ENCODE data around the gene NFASC.

The NFASC gene

DNA sequence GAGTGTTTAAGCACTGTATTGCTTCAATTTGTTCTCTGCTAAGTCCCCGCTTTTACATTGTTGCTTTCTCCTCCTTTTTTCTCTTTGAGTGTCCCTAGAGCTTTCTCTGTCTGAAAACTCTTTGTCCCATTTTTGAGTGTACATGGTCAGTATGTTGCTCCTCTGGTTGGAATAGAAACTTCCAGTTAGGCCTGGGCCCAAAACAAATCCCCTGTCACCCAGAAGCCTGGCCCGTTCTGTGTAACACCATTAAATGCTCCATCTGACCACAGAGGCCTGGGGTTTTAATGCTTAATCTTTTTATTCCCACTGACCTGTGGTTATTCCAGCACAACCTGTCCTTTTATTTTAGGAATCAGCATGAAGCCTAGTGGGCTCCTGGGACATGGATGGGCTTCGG is 28.3 kb upstream of the NFASC start:
- H3K4me3 Mint-ChIP-seq, result no peak overlapping the region
- no peaks in the 10 kb centered on the region for H3K4me1 Mint-ChIP-seq (ENCODE audit: low read depth)
- no peak overlapping the region for H3K27ac Mint-ChIP-seq
- H3K9me3 Mint-ChIP-seq (ENCODE audit: low read depth), result no peaks in the 10 kb centered on the region
- peaks cover 7% of the 10 kb centered on the region for H3K27me3 Mint-ChIP-seq
- H3K36me3 Mint-ChIP-seq, result no peaks in the 10 kb centered on the region

DNA sequence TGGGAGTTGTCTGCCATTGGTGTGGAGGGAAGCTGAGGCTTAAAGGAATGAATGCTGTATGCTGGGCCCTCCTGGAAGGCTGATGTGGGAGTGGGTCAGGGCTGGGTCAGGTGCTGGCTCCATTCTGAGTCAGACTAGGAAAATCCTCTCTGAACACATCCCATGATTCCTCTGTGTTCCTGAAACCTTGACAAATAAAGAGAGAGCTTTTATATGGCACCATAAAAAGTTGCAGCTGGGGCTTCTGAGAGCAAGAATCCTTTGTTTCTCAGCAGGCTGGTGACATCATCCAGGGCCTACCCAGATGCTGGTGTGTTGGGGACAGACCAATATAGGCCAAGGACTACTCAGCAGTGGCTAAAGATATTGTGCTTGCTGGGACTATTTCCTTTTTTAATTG is 27.8 kb upstream of the NFASC start:
- H3K9me3 Mint-ChIP-seq (ENCODE audit: low read depth), result no peaks in the 10 kb centered on the region
- H3K4me1 Mint-ChIP-seq (ENCODE audit: low read depth), result no peaks in the 10 kb centered on the region
- H3K4me3 Mint-ChIP-seq, result no peak overlapping the region
- H3K27ac Mint-ChIP-seq, result no peak overlapping the region
- no peaks in the 10 kb centered on the region for H3K36me3 Mint-ChIP-seq
- H3K27me3 Mint-ChIP-seq, result peaks cover 6% of the 10 kb centered on the region

DNA sequence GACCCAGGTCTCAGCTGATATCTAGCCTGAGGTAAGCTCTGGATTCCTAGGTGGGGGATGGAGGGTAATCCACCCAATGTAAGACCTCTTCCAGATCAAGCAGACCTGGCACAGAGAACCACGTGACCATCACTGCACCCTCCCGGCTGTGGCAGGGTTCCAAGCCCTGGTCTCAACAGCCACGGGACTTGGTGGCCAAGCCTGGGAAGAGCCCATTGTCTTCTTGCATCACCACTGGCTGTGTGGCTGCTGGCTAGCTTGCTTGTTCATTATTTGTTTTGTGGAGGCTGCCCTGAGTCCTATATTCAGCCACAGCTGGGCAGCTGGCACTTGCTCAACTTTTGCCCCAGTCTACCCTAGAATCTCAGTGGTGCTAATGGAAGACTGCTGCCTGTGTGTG is 24.1 kb upstream of the NFASC start:
- Mint-ChIP-seq H3K36me3 (no peaks in the 10 kb centered on the region), H3K27ac (no peak overlapping the region), H3K9me3 (ENCODE audit: low read depth) (no peaks in the 10 kb centered on the region), H3K27me3 (no peaks in the 10 kb centered on the region), H3K4me1 (ENCODE audit: low read depth) (no peaks in the 10 kb centered on the region), H3K4me3 (no peak overlapping the region)

GRCh38 chr1:204848579-204848978 is 22.1 kb upstream of the NFASC start:
- Mint-ChIP-seq H3K4me3 (no peak overlapping the region), H3K27me3 (no peaks in the 10 kb centered on the region), H3K36me3 (no peaks in the 10 kb centered on the region), H3K4me1 (ENCODE audit: low read depth) (no peaks in the 10 kb centered on the region), H3K27ac (no peak overlapping the region), H3K9me3 (ENCODE audit: low read depth) (no peaks in the 10 kb centered on the region)

GRCh38 chr1:204852854-204853253 is 17.8 kb upstream of the NFASC start:
- Mint-ChIP-seq H3K27me3 (peaks cover 2% of the 10 kb centered on the region), H3K4me1 (ENCODE audit: low read depth) (no peaks in the 10 kb centered on the region), H3K27ac (no peak overlapping the region), H3K9me3 (ENCODE audit: low read depth) (no peaks in the 10 kb centered on the region), H3K4me3 (no peak overlapping the region), H3K36me3 (no peaks in the 10 kb centered on the region)

DNA sequence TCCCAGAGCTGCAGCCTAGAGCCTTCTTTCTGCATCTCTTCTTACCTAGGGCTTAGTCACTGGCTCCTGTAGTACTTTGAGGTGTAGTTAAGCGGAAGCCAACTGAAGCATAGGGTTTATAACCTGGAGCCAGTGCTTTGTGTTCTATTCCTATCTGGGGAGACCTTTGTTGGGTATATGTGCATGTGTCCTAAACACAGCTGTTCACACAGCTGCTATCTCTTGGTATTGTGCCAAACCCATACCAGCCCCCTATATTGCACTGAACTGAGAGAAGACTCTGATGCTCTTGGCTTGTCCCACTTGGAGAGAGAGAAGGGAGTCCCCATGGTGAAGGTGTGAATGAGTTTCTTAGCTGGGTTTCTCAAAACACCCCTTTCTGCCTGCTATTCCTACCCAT is 17.2 kb upstream of the NFASC start:
- no peak overlapping the region for H3K27ac Mint-ChIP-seq
- H3K27me3 Mint-ChIP-seq, result peaks cover 2% of the 10 kb centered on the region
- H3K9me3 Mint-ChIP-seq (ENCODE audit: low read depth), result no peaks in the 10 kb centered on the region
- no peaks in the 10 kb centered on the region for H3K36me3 Mint-ChIP-seq
- H3K4me3 Mint-ChIP-seq, result no peak overlapping the region
- no peaks in the 10 kb centered on the region for H3K4me1 Mint-ChIP-seq (ENCODE audit: low read depth)

GRCh38 chr1:204854286-204854685 is 16.4 kb upstream of the NFASC start:
- no peaks in the 10 kb centered on the region for H3K9me3 Mint-ChIP-seq (ENCODE audit: low read depth)
- no peak overlapping the region for H3K27ac Mint-ChIP-seq
- H3K27me3 Mint-ChIP-seq, result peaks cover 2% of the 10 kb centered on the region
- no peaks in the 10 kb centered on the region for H3K36me3 Mint-ChIP-seq
- no peaks in the 10 kb centered on the region for H3K4me1 Mint-ChIP-seq (ENCODE audit: low read depth)
- no peak overlapping the region for H3K4me3 Mint-ChIP-seq

GRCh38 chr1:204858363-204858821 is 12.3 kb upstream of the NFASC start:
- Mint-ChIP-seq H3K4me3 (no peak overlapping the region), H3K27ac (no peak overlapping the region), H3K4me1 (ENCODE audit: low read depth) (no peaks in the 10 kb centered on the region), H3K36me3 (no peaks in the 10 kb centered on the region), H3K9me3 (ENCODE audit: low read depth) (no peaks in the 10 kb centered on the region), H3K27me3 (peaks cover 12% of the 10 kb centered on the region)

GRCh38 chr1:204859861-204860267 is 10.8 kb upstream of the NFASC start:
- H3K27me3 Mint-ChIP-seq, result peaks cover 18% of the 10 kb centered on the region
- no peaks in the 10 kb centered on the region for H3K36me3 Mint-ChIP-seq

DNA sequence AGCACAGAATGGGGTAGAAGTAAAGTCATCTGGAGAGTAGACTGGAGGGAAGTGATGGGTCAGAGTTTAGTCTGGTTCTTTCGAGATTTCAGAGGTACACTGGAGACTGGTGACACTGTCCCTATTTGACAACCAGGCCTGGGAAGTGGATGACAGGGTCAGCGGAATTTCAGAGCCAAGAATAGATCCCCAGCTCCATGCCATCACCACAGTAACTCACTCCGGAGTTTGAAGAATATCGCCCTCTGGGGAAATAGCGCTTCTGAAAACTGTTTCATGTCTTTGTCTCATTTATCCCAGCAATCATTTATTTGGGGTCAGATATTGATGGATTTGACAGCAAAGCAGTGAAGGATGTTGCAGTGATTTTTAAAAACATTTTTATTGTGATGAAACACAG is 7.6 kb upstream of the NFASC start:
- Mint-ChIP-seq H3K27ac (no peak overlapping the region), H3K36me3 (no peaks in the 10 kb centered on the region), H3K27me3 (peaks cover 16% of the 10 kb centered on the region), H3K9me3 (ENCODE audit: low read depth) (no peaks in the 10 kb centered on the region), H3K4me3 (no peak overlapping the region), H3K4me1 (ENCODE audit: low read depth) (no peaks in the 10 kb centered on the region)

More at GRCh38 chr1:204859861-204860267, 10.8 kb upstream of the NFASC start:
- no peaks in the 10 kb centered on the region for H3K4me1 Mint-ChIP-seq (ENCODE audit: low read depth)
- H3K4me3 Mint-ChIP-seq, result no peak overlapping the region
- H3K9me3 Mint-ChIP-seq (ENCODE audit: low read depth), result no peaks in the 10 kb centered on the region
- no peak overlapping the region for H3K27ac Mint-ChIP-seq

DNA sequence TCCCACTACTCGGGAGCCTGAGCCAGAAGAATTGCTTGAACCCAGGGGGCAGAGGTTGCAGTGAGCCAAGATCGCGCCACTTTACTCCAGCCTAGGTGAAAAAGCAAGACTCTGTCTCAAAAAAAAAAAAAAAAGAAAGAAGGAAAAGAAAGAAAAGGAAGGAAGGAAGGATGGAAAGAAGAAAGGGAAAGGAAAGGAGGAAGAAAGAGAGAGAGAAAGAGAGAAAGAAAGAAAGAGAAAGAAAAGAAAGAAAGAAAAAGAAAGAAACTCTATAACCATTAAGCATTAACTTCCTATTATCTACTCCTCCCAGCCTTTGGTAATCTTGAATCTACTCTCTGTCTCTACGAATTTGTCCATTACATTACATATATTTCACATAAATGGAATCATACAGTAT is 6.9 kb upstream of the NFASC start:
- H3K4me1 Mint-ChIP-seq (ENCODE audit: low read depth), result no peaks in the 10 kb centered on the region
- H3K9me3 Mint-ChIP-seq (ENCODE audit: low read depth), result no peaks in the 10 kb centered on the region
- H3K36me3 Mint-ChIP-seq, result no peaks in the 10 kb centered on the region
- H3K27ac Mint-ChIP-seq, result no peak overlapping the region
- peaks cover 16% of the 10 kb centered on the region for H3K27me3 Mint-ChIP-seq
- no peak overlapping the region for H3K4me3 Mint-ChIP-seq

GRCh38 chr1:204866051-204866596 is 4.5 kb upstream of the NFASC start:
- no peaks in the 10 kb centered on the region for H3K36me3 Mint-ChIP-seq
- H3K4me1 Mint-ChIP-seq (ENCODE audit: low read depth), result no peaks in the 10 kb centered on the region
- H3K4me3 Mint-ChIP-seq, result no peak overlapping the region
- no peak overlapping the region for H3K27ac Mint-ChIP-seq
- H3K9me3 Mint-ChIP-seq (ENCODE audit: low read depth), result no peaks in the 10 kb centered on the region
- H3K27me3 Mint-ChIP-seq, result peaks cover 15% of the 10 kb centered on the region

GRCh38 chr1:204867203-204867602 is 3.5 kb upstream of the NFASC start:
- H3K27ac Mint-ChIP-seq, result no peak overlapping the region
- H3K27me3 Mint-ChIP-seq, result peaks cover 15% of the 10 kb centered on the region
- H3K9me3 Mint-ChIP-seq (ENCODE audit: low read depth), result no peaks in the 10 kb centered on the region
- H3K36me3 Mint-ChIP-seq, result no peaks in the 10 kb centered on the region
- H3K4me3 Mint-ChIP-seq, result no peak overlapping the region
- no peaks in the 10 kb centered on the region for H3K4me1 Mint-ChIP-seq (ENCODE audit: low read depth)

DNA sequence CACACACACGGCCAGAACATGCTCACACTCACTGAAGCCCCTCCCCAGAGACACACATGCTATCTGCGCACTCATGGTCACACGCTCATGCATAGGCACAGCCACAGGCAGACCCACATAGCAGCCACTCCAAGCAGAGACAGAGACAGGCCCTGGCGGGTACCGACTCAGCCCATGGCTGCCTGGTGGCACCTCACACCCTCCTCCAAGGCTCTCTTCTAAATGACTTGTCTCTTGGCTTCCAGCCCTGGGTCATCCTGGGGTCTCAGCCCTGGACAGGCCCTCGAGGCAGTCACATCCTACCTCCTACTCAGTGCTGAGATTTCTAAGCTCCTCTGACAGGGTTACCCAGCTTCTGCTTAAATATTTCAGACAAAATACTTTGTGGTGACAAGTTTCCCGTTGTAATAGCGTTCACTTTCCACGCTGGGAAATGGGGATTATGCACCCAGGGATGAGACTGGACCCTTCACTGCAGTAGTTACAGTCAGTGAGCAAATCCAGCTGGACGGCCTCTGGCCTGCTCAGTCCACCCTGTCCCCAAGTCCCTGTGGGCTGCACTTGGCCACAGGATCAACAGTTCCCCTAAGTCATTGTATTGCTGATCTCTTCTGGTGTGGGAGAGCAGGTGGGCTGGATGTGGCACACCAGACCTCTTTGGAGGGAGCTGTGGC is 2.9 kb upstream of the NFASC start:
- Mint-ChIP-seq H3K36me3 (no peaks in the 10 kb centered on the region), H3K27me3 (peaks cover 15% of the 10 kb centered on the region), H3K4me3 (no peak overlapping the region), H3K9me3 (ENCODE audit: low read depth) (no peaks in the 10 kb centered on the region), H3K4me1 (ENCODE audit: low read depth) (no peaks in the 10 kb centered on the region), H3K27ac (no peak overlapping the region)

DNA sequence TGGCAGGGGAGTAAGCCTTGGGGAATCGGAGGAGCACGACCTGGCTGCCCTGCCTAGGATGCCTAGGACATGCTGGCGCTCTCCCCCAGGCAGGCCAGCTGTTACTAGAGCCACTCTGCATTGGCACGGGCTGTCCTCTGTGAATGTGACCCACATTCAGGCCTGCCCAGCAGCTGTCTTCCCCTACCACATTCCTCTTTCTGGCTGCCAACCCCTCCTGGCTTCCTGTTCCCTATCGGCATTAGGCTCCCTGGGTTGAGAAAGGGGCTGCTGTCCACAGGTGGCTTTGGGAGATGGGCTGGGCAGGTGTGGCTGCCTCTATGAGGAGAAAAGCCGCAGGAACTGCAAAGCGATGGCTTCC is 2.3 kb upstream of the NFASC start:
- no peaks in the 10 kb centered on the region for H3K36me3 Mint-ChIP-seq
- peaks cover 10% of the 10 kb centered on the region for H3K27me3 Mint-ChIP-seq
- no peak overlapping the region for H3K4me3 Mint-ChIP-seq
- no peaks in the 10 kb centered on the region for H3K4me1 Mint-ChIP-seq (ENCODE audit: low read depth)
- no peaks in the 10 kb centered on the region for H3K9me3 Mint-ChIP-seq (ENCODE audit: low read depth)
- H3K27ac Mint-ChIP-seq, result no peak overlapping the region

DNA sequence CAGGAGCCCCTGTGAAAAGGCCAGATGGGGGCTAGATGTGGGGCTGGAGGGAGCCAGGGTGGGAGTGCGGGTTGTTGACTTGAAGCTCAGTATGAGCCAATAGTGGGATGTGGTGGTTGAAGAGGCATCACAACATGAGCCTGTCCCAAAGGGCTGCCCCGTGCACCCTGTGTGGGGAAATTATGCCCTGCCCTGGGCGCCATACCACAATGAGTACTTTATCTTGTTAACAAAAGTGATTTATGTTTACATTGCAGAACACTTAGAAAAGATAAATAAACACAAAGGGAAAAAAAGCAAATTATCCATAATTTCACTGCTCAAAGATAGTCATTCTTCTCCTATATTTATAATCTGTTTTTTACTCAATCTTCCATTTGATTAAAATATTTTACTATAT is 1.6 kb upstream of the NFASC start:
- H3K27ac Mint-ChIP-seq, result no peak overlapping the region
- H3K27me3 Mint-ChIP-seq, result peaks cover 8% of the 10 kb centered on the region
- H3K9me3 Mint-ChIP-seq (ENCODE audit: low read depth), result no peaks in the 10 kb centered on the region
- H3K4me1 Mint-ChIP-seq (ENCODE audit: low read depth), result no peaks in the 10 kb centered on the region
- H3K4me3 Mint-ChIP-seq, result no peak overlapping the region
- H3K36me3 Mint-ChIP-seq, result no peaks in the 10 kb centered on the region
